Stimulated activated CD4-positive, alpha-beta T cell treated with anti-CD3 and anti-CD28 coated beads, Interleukin-12 subunit alpha, Interleukin-12 subunit beta, amount 100 ng/mL, for 24 hours (primary cell): Measurements from ENCODE around the gene ESPN.
A peak's percentile ranks its signal among the peaks of the same experiment; 100 is the strongest.

Source experiments
- DNase-seq, 2 experiments: peaks; one replicate each; pipeline ENCODE4 v3.0.0-alpha.2; 2020; ENCODE audit warnings: low read depth in 2 of 2

The ESPN gene

DNA sequence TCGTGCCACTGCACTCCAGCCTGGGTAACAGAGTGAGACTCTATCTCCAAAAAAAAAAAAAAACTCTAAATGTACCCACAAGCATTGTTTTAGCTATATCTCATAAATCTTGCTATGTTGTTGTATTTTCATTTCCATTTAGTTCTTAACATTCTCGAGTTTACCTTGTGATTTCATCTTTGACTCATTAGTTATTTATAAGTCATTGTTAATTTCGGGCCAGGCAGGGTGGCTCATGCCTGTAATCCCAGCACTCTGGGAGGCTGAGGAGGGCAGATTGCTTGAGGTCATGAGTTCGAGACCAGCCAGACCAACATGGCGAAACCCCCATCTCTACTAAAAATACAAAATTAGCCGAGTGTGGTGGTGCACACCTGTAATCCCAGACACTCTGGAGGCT is 16.6 kb upstream of the ESPN start:
- no peak for DNase-seq

- DNase-seq, result no peak
Measured at GRCh38 chr1:6409053-6409452, 15.5 kb upstream of the ESPN start.

DNA sequence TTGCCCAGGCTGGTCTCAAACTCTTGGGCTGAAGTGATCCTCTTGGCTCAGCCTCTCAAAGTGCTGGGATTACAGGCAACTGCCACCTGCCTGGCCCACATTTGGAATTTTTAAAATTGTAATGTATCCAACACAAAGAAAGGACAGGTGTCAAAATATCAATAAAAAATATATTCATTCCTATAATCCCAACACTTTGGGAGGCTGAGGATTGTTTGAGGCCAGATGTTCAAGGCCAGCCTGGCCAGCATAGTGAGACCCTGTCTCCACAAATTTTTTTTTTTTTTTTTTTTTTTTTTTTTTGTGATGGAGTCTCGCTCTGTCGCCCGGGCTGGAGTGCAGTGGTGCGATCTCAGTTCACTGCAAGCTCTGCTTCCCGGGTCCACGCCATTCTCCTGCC is 14.8 kb upstream of the ESPN start:
- no peak for DNase-seq

- no peak for DNase-seq
Measured at GRCh38 chr1:6410248-6410893, 14.2 kb upstream of the ESPN start.

DNA sequence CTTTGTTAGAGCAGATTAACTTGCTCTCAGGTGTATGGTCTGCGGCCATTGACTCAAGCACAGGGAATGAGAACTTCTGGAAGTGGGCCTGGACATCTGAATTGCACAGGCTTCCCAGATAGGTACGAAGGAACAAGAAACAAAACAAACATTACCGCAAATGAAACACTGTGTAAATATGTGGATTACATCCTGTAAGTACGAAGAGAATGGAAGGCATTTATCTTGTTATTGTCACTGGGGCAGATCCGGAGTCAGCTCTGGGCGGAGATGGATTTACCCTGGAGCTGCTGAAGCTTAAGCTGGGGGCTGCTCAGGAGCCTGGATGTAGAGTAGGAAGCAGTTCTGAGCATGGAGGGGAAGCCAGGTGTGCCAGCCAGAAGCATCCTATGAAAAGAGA is 11.7 kb upstream of the ESPN start:
- no peak for DNase-seq

- DNase-seq, result peak in 1 of 2 experiments; percentile 34
Measured at GRCh38 chr1:6414443-6414844, 10.1 kb upstream of the ESPN start.

- no peak for DNase-seq
Measured at GRCh38 chr1:6414881-6415626, 9.5 kb upstream of the ESPN start.

DNA sequence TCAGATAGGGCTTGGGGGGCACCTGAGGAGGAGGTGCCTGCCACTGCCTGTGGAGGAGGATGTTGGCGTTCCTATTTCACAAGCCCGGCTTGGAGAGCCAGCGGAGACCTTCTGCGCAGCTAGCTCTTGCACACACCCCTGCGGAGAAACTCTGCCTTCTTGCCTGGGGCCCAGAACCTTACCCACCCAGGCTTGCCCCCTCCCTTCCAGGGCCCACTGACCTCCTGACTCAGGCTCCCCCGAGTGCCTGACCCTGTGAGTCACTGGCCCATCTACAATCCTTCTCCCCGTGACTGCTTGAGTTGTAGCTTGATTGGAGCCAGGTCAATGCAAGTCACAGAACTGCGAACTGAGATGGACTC is 8.3 kb upstream of the ESPN start:
- no peak for DNase-seq

GRCh38 chr1:6416906-6417305 is 7.7 kb upstream of the ESPN start:
- no peak for DNase-seq

DNA sequence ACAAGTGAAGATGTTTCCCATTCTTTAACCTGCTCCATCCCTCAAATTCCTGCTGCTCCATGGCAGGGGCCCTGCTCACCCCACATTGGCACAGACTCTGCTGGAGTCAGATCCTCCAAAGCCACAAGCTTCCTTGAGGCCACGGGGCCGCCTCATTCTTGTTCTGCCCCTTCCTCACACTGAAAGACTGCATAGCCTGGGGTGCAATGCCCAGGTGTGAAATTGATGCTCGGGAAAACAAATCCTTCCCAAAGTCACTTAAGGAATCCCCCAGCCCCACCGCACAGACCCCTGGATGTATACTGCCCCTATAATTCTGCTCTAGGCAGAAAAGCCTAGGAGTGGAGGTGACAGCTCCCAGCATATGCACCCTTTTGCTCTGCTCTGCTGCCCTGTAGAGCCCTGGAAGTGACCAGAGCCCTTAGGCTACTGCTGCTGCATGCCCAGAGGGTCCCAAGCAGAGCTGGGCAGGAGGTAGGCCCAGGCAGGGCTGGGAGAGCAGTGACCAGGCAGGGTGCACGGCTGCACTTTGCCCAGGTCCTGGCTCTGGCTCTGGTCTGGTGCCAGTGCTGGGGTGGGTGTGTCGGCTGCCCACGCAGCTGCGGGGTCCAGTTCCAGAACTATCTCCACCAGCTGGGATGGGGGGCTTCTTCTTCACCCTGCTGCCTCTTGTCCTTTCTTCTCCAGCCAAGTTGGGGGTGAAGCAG is 6.5 kb upstream of the ESPN start:
- no peak for DNase-seq

GRCh38 chr1:6418668-6419396 is 5.7 kb upstream of the ESPN start:
- no peak for DNase-seq

DNA sequence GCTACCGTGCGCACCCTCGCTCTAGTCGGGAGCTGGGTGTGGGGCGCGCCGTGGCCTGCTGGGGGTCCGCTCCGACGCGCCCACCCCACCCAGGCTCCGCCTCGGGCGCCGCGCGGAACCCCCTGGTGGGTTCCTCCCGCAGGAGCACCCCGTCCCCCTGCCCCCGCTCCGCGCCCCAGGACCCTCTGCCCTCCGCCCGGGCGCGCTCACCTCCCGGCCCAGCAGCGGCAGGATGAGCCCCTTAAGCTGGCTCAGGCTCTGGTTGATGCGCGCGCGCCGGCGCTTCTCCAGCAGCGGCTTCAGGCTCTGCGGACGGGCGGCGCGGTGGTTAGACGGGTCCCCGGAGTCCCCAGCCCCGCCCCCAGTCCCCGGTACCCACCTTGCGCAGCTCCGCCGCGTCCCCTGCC is 5.2 kb upstream of the ESPN start:
- DNase-seq, result no peak

DNA sequence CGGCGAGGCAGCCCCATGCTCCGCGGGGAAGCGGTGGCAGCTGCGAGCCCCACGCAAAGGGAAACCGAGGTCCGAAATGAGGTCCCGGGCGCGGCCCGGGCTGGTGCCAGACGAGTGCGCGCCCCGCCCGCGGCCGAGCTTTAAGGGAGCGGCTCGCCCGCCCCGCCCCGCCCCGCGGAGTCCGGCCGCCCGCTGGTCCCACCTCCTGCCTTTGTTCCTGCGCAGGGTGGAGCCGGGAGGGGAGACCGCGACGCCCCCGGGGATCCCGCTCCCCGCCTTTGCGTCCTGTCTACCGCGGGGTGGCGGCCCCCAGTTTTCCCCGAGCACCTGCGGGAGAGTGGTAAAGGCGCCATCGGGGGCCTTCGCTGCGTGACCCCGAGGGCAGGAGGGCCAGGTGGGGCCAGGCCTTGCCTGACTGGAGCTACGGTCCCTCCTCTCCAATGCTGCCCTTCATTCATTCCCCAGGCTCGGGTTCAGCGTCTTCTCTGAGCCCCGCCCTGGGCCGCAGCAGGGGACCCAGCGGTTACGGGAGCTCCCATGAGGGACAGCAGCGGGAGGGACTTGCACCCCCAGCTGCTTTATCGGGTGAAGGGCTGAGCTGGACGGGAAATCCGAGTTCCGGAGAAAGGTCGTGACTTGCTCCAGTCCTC is 4.6 kb upstream of the ESPN start, which contains the start of gene HES2:
TSS of gene HES2 (minus strand) at position 116 of the 650 bp plus-strand sequence. CDS start at position 17, 99 bp downstream.
- DNase-seq, result no peak

DNA sequence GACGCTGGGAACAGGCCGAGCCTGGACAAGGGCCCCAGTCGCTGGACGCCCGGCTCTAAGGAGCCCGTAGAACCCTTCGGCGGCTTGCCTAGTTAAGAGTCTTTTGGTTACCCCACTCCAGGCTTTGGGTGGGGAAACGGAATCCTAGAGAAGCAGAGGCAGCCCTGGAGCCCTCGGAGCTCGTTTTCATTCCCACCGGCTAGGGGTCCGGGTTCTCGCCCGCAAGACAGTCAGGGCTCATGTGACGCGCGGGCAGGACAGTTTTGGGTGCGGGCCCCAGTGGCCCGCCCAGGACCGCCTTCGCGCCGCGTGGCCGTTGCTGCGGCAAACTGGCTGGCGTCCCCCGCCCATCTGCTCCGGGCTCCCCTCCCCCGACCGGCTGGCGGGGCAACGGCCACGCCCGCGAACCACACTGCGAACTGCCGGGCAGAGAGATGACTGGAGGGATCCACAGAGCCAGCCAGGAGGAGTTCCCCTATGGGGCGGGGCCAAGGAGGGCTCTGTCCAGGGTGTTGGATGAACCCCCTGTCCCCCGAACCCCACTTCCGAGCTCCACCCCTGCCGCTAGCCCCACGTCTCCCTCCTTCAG is 4.0 kb upstream of the ESPN start:
- DNase-seq, result no peak

DNA sequence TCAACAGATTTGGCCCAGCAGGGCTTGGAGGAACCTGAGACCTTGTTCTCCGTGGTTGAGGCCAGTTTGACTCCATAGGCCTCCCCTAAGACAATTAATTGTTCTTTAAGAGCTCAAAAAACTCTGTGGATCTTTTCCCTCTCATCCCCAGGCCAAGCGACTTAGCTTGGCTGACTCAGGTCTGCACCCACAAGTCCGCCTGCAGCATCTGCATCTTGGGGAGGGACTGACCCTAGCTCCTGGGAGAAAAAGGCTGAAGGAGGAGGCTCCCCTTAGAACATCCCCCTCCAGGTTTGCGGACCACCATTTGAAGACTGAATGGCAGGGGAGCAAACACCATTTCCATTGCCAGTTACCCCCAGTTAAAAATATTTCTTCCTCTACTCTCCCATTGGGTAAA is 3.3 kb upstream of the ESPN start:
- DNase-seq, result no peak

- DNase-seq, result peak; percentile 47 to 66
Measured at GRCh38 chr1:6423321-6423999, 1.1 kb upstream of the ESPN start.

- DNase-seq, result no peak
Measured at GRCh38 chr1:6424000-6424565, 493 bp upstream of the ESPN start.

DNA sequence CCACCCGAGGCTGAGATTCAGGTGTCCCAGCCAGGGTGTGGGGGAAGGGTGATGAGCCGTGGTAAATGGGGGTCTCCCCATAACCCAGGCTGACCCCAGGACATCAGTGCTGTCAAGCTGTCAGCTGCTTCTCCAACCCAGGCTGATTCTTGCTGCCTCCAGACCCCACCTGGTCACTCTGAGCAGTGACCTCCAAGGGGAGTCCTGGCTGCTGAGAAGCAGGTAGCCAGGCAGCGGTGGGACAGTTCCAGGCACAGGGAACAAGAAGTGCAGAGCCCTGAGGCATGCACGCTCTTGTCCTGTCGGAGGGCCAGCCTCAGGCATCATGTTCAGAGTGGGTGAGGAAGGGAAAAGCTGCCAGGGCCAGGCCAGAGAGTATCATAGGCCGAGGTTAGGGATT is 1.1 kb downstream of the ESPN start:
- DNase-seq, result no peak

DNA sequence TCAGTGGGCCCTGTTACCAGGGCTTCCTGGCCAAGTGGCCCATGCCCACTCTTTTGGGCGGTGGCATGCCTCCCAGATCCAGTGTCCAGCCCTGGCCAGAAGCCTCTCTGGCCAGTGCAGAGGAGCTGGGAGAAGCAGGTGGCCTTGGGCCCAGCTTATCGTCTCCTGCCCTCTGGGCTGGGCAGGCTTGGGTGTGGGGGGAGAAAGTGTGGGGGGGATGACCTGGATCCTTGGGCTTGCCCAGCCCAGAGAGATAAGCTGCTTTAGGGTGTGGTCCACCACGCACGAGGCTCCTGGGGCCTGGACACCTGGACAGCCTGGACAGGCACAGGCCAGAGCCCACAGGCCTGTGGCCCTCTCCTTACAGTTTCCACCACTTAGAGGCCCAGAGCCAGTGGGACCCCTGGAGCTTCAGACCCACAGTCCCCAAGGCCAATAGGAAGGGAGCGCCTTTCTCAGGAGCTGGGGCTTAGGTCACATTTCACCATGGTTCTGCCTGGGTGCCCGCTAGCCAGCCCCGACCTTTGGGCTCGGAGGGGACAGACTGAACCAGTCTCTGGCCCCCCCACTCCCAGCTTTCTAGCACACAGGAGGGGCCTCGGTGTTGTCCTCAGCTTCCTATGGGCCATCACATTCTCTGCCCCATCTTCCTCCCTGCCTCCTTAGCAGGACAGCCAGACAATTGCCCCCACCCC is 1.8 kb downstream of the ESPN start:
- no peak for DNase-seq

GRCh38 chr1:6426972-6427350 is 2.4 kb downstream of the ESPN start:
- no peak for DNase-seq
